SHP77 treated with DMSO at 0.1 percent for 48 hours (cell line): ENCODE data around the gene STX8.

Experiments
- DNase-seq: peaks from one replicate; lab custom pipeline; 2025; lab: John Stamatoyannopoulos, UW

The STX8 gene

DNA sequence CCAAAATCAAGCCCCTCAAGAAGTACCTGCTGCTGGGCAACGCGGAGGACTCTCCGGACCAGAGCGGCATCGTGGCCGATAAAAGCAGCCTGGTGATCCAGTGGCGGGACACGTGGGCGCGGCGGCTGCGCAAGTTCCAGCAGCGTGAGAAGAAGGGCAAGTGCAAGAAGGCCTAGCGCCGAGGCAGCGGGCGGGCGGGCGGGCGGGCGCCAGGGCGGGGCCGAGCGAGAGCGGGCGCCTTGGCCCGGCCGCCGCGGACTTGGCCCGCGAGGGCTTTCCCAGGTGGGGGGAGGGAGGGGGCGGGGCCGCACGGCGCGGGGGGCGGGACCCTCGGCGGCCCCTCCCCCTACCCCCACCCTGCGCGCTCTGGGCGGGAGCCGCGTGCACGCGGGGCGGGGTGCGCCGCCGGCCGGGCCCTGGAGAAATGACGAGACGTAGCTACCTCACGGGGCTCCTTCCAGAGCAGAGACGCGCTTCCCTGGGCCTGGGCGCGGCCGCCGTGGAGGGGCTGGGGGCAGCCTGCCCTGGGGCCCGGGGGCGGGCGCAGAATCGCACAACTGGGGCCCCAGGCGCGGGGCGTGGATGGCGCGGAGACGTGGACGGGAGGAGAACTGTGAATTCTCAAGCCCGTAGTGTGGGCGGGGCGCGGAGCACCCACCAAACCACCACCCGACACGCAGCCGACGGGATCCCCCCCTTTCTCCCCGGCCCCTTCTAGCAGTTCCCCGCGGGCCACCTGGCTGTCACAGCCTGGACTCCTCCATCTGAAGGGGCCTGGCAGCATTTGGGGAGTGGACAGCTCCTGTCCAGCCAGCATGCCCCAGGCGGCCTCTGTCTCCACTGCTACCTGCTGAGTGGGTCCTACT lies 335.6 kb downstream of the STX8 start:
- no peak for DNase-seq

DNA sequence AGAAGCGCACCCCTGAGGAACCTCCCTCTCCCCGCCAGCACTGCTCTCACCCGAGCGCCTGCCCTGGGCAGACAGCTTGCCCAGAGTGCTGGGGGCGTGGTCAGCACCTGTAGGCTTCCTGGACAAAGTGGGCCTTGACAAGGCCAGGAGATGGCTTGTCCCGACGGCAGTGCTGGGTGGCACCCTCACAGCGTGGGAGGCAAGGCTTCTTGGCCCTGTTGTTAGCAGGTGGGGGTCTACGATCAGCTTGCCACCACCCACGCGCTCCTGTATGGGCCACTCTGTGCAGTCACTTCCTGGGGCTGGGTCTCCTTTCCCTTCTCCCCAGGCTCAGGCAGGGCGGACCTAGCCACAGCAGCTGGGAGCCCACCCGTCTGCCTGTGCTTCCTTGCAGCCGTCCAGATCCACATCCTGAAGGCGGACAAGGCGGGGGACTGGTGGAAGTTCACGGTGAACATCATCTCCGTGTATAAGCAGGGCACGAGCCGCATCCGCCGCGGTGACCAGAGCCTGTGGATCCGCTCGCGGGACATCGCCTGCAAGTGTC lies 336.3 kb downstream of the STX8 start:
- DNase-seq: no peak

DNA sequence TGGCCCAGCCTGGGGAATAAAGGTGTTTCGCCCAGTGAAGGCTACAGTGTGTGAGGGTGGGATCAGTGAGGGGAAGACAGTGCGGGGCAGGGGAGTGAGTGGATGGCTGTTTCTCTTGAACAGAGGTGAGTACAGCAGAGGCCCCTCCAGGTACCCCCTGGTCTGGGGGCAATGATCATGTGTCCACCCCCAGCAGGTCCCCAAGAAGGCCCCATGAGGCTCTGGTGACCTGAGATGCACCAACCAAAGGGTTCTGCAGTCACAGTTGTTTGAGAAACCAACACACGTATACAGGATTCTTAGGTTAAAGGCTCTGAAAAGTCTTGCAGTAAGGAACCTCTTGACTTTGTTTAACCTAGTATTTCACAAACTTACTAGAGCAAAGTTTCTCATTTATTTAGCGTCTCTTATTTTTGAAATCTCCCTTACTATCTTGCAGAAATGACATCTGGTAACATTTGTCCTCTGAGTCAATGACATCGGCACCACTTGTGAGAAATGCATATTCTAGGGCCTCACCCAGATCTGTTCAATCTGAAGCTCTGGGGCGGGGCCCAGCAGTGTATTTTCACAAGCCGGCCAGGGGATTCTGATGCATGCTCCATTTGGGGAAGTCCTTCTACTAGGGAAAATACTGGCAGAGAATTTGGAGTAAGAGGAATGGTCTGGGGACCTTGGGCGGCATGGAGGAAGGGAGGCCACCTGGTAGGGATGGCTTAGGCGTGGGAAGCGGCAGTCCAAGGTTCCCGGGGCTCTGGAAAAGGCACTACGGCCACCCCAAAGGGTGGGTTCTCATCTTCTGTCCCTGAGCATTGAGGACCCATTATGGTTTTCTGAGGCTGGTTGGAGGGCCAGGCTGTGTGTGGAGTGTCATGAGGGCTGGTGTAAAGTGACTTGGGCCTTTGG lies 337.0 kb downstream of the STX8 start:
- no peak for DNase-seq

DNA sequence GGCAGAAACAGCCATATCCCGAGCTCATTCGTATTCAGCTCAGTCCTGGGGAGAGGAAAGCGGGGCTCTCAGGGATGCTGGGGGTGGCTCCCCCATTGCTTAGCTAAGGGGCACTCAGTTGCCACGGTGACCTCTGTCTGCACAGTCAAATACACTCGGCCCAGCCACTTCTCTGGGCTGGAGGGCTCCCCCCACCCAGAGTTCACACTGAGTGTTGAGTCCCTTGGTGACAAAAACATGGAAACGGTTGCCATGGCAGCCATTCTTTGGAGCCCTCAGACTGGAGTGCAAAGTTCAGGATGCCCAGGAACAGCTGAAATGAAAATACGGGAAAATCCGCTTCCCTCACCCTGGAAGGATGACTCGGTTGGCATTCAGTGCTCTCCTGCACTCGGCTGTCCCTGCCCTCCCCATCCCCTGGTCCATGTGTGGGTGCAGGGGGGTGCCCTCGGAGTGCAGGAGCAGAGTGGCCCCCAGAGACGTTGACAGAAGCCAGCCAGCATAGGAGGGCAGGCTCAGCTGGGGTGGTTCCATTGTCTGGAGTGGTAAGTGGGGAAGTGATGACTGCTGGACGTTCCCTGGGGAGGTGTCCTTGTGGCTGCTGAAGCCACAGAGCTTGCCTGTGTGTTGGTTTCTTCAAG lies 337.8 kb downstream of the STX8 start:
- no peak for DNase-seq

DNA sequence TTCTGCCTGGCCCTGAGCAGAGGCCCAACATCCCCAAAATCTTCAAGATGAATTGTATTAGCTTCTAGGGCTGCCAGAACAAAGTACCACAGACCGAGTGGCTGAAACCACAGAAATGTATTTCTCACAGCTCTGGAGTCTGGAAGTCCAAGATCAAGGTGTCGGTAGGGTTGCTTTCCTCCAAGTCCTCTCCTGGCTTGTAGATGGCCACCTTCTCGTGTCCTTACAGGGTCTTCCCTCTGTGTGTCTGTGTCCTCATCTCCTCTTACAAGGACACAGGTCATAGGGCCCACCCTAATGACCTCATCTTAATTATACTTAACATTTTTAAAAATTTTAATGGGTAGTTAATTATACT lies 338.6 kb downstream of the STX8 start:
- no peak for DNase-seq

DNA sequence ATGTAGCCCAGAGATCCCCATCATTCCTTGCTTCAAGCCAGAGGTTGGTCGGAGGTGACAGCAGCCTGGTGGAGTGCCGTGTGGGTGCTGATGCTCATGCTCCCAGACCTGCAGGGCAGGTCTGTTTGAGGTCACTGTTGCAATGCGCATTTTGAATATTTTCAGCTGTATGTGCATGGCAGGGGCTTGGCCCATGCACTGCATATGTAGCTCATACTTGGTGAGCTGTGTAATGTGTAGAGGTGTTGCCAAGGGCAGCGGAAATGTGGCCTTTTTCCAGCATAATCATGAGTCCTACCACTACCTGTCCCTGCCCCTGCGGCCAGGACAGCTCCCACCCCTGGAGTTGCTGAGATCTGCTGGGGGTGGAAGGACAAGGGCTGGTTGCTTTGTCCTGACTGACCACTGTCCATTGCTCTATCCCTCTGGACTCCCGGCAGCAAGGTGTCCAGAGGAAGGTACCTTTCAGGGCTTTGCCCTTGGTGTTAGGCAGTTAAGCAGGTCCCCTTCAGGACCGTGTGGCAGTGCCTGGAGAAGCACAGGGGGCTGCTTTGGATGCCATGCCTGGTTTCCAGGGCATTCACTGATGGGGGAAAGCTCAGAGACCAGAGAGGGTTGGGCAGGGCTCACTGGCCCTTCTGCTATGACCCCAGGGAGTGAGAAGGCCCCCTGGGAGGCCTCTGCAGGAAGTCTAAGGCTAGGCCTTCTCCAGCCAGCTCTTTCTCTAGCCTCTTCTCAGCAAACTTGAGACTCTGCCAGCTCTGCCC lies 339.2 kb downstream of the STX8 start:
- DNase-seq: no peak

DNA sequence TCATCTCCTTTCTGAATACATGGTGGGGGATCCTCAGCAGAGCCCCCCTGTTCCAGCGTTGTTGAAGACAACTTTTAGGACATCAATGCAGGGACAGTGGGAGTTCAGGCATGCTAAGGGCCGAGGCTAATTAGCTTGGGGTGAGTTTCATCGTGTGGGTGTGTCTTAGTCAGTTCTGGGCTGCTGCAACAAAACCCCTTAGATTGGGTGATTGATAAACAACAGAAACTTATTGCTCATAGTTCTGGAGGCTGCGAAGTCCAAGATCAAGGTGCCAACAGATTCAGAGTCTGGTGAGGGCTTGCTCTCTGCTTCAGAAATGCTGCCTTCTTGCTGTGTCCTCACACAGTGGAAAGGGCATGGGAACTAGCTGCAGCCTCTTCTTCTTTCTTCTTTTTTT lies 340.3 kb downstream of the STX8 start:
- no peak for DNase-seq

DNA sequence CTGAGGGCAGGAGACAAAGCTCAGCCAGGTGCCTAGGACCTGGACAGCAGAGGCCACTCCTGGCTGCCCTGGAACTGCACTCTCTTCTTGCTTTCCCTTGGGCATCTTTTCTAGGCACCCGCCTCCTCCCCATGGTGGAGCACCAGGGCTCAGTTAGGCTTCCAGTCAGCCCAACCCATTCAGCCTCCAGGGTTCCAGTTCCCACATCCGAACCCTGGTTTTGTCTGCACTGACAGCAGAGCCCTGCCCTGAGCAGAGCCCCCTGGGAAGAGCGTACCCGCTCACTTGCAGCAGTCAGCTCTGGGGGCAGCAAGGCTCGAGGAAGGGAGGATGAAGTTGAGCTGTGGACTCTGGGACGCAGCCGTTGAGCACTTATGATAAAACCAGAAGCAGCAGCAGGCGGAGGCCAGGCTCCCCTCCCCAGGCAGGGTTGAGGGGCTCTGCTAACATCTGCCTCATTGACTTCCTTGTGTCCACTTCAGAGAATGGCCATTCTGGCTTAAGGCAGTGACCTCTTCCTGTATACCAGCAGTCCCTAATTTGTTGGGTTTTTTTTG lies 341.2 kb downstream of the STX8 start:
- DNase-seq: no peak

DNA sequence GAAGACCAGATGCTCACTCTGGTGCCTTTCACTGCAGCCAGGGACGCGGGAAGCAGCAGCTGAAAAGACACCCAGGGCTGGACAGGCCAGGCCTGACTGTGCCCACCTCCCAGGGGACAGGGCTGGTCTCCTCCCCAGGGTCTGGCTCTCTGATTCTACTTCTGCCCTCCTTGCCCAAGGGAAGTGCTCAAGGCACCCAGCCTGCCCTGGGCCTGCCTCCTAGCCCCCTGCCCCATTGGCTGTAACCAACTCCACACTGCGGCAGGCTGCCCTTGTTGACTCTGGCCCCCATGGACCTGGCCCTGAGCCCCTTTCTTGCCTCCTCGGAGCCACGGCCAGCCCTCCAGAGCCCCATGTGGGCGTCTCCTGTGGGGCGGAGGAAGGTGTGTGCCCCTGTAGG lies 341.9 kb downstream of the STX8 start:
- DNase-seq: no peak

DNA sequence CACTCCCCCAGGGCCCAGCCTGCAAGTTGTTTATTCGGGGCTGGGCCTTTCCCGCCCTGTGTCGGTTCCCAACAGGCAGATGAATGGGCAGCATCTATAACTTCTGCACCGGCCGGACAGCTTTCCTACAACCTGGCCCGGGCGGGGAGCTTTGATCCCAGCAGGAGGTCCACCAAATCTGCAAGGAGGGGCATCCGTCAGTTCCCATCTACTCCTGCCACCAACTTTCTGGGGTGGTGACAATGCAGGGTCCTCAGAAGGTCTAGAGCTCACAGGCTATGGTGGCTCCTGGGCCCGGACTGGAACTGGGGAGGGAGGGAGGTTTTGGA lies 342.4 kb downstream of the STX8 start:
- no peak for DNase-seq

DNA sequence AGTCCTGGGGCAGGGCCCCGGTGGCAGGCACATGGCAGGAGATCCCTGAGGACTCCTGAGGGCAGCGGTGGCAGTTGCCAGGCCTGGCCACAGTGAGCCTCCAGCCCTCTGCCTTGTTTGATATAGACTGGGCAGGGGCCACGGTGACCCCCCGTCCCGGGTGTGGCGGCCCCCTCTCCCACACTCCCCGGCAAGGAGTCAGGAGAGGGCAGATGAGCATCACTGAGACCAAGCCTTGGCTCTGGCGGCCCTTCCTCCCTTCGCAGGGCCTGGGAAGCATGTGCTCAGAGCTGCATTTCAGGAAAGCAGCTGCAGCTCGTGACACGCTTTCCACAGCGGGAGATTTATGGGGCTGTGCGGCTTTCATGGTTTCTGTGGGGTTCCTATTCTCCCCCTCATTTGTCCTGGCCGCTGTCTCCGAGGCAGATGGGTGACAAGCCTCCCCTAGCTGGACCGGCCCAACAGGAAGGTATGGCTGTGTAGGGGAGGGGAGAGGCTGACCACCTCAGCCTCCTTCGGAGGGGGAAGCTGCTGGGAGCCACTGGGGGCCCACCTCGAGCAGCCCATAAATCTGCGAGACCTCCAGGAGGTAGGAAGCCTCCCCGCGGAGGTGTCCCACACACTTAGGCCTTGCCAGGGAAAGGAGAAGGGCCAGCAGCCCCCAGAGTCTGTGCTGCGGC lies 342.9 kb downstream of the STX8 start:
- no peak for DNase-seq

DNA sequence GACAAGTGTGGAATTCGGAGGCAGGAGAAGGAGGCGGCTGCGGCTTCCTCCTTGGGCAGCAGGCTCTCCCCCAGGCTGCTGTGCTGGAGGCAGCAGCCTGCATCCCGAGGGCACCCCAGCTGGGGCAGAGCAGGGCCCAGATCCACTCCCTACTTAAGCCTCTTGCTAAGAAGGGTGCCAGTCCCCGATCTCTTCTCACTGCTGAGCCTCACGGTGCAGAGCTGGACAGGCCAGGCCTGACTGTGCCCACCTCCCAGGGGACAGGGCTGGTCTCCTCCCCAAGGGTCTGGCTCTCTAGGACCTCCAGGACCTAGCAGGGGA lies 343.5 kb downstream of the STX8 start:
- DNase-seq: no peak

DNA sequence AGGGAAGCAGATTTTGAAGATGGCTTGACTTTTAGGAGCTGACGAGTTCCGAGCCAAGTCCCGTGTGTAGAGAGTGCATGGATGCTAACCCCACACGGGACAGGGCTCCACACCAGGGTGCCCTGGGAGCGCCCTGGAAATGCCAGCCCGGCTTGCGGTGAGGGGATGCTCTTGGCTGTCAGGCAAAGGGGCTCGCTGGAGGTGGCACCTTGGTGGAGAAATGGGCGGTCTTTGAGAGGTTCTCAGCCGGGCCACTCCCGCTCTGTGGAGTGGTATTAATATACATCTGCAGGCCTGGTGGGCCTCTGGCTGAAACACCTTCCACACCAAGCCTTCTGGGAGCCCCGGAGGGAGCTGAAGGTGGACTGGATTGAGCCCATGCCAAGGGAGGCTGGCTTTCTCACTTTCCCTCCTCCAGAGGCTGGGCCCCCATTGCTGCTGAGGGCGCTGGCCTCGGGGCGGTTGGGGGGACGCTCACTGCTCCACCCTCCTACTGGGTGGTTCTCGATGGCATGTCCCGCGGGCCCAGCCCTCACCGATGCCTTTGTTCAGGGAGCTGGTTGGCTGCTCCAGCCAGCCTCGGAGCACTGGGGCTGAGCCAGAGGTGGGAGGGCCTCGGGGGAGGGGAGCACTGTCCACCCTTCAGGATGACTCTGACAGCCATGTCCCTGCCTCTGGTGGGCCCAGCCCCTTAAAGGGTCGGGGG lies 344.0 kb downstream of the STX8 start:
- no peak for DNase-seq

DNA sequence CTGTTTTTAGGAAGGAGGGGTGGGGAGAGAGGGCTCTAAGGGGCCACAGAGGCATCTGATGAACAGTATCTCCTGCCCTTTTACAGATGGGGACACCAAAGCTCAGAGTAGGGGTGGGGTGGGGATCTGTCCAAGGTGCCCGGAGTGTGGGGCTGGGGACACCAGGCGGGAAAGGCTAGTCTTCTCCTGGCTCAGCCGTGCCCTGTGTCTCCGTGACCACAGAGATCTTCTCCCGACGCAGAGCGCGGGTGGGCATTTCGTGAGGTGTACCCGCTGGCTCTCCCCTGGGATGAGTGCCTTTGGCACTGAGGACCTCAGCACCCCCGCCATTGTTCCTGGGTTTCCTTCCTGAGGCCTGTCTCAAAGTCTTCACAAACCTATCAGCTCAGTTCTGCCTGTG lies 344.8 kb downstream of the STX8 start:
- no peak for DNase-seq

DNA sequence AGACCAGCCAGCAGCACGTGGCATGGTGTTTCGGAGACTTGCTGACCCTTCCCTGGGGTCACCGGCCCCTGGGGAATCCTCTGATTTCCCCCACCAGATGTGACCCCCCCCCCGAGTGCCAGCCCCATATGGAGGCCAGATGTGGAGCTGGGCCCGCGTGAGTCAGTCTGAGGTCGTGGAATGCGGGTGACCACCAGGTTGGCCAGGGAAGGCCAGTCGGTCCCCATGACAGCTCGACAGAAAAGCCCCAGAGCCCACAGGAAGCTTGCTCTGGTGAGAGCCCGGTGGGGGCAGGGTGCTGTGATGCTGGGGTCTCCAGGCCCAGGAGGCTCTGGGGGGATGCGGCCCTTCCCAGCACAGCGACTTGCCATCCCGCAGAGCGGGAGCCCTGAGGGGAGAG lies 345.3 kb downstream of the STX8 start:
- no peak for DNase-seq

DNA sequence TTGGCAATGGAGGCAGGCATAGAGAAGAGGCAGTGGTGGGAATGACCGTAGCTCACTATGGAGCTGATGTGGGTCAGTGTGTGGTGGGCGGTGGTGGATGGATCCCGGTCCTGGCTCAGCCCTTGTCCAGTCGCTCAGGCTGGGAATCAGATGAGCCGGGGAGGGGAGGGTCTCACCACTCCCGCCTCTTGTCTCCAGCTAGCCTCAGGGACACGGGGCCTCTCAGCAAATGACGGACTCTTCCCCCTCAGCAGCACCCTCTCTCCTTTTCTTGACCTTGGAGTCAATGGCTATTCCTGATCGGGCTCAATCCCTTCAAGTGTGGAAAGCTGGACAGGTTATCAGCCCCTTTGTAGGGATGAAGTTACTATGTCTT lies 345.8 kb downstream of the STX8 start:
- no peak for DNase-seq

DNA sequence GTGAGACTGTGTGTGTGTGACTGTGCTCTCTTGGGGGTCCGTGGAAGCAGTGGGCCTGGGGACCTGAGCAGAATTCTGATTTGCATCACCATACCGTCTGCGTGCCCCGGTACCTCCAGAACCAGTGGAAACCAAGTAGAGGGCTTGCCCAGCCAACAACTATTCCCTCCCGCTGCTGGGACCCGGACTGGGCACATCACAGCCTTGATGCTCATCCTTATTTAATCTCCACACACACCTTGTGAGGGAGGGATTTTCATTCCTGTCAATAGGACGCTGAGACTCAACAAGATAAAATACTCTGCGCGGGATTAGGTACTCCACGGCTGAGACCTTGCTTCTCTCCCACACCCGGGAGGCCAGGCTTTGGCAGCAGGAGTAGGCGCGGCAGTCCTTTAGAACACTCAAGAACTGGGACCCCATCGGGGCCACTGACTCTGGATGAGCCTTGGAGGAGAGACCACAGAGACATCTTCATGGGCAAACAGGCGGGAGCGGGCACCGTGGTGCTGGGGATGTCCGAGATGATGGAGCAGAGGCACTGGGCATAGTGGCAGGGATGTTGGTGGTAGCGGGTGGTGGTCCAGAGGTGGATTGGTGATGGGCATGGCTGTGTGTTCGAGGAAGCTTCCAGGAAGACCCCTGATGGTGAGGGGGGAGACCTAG lies 346.3 kb downstream of the STX8 start:
- DNase-seq: no peak

DNA sequence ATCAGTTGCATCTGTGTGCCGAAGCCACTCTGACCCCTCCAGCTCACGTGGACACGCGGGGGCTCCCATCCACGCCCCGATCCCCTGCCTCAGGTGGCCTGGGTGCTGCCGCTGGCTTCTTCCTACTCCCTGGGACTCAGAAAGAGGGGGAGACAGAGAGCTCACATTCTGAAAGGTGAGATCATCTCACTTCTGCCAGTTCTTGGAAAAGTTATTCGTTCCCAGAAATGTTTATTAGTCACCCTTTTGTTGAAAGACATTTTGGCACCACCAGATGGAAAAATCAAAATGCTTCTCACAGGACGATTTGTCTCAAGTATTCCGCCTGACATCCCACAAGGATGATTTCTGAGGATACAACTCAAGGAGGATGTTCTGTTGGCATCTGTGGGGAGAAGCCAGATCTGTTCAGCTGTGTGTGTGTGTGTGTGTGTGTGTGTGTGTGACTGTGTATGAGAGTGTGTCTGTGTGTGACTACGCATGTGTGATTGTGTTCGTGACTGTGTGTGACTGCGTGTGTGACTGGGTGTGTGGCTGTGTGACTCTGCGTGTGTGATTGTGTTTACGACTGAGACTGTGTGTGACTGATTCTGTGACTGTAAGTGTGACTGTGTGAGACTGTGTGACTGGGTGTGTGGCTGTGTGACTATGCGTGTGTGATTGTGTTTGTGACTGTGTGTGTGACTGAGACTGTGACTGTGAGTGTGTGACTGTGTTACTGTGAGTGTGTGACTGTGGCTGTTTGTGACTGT lies 347.0 kb downstream of the STX8 start:
- no peak for DNase-seq

DNA sequence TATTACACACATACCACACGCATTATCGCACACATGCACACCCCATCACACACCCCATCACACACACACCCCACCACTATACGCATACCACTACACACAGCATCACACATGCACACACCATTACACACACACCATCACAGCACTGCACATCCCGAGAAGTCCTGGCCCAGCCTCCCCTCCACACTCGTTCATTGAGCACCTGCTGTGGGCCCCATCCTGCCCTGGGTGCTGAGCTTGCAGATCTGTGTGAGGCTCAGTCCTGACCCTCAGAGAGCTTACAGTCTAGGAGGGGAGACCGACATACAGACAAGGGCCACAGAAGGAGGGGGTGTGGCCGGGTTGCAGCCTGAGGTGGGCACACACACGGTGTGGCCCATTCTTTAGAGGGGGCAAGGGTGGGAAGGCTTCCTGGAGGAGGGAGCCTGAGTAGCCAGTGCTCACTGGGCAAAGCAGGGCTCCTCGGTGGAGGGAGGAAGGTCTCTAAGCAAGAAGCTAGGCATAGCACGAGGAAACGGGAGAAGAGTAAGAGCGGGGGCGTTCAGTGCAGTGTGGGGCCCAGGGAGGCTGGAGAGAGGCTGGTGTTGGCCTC lies 347.7 kb downstream of the STX8 start:
- no peak for DNase-seq
